Stimulated activated CD8-positive, alpha-beta memory T cell treated with anti-CD3 and anti-CD28 coated beads, Interleukin-7, amount 100 ng/mL, for 1 hour (primary cell): ENCODE measurements around the gene S100A10.

Source experiments
- DNase-seq, 2 donors: peaks; one replicate each; pipeline ENCODE4 v3.0.0-alpha.2; 2020; ENCODE audit warnings: low read depth in 2 of 2

Gene S100A10

DNA sequence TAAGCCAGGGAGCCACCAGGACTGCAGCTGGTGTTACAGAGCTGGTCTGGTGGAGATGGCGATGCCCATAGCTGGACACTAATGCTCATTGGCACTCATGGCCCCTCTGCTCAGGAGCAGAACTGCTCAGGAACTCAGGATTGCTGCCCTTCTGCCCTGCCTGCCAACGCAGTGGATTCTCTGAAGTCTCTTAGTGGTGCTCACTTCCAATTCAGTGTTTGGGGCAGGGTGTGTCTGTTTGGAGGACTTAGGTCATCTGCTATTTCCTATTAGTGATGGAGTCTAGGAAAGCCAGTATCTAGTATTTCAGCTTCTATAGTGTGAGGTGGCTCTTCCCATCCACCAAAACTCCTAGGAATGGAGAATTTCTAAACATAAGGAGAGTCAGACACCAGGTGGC lies 29.1 kb downstream of the S100A10 start:
- no peak for DNase-seq

DNA sequence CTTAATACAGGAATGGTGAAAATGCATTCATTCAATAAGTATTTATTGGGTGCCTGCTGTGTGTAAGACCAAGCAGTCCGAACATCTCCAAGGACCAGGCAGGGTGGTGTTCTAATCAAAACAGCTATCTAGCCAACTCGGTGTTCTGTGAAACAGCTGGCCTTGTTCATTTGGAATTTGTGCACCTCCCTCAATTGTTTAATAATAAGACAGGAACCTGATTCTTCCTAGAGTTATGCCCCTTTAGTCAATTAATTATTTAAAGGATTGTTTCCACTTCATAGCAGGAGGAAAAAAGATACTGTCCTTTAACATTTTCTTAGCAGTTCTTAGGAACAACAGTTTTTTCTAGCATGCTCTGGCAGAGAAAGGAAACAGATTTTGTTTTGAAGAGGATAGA lies 30.4 kb downstream of the S100A10 start:
- DNase-seq, result no peak

DNA sequence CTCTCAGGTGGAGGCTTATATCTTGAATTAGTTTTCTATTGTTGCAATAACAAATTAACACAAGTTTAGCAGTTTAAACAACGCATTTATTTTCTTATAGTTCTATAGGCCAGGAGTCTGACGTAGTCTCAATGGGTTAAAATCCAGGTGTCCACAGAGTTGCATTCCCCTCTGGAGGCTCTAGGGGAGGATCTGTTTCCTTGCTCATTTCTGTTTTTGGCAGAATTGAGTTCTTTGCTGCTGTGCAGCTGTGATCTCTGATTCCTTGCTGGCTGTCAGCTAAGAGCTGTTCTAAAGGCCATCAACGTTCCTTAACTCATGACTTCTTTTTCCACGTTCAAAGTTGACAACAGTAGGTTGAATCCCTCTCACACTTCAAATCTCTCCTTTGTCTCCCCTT lies 31.8 kb downstream of the S100A10 start:
- no peak for DNase-seq

DNA sequence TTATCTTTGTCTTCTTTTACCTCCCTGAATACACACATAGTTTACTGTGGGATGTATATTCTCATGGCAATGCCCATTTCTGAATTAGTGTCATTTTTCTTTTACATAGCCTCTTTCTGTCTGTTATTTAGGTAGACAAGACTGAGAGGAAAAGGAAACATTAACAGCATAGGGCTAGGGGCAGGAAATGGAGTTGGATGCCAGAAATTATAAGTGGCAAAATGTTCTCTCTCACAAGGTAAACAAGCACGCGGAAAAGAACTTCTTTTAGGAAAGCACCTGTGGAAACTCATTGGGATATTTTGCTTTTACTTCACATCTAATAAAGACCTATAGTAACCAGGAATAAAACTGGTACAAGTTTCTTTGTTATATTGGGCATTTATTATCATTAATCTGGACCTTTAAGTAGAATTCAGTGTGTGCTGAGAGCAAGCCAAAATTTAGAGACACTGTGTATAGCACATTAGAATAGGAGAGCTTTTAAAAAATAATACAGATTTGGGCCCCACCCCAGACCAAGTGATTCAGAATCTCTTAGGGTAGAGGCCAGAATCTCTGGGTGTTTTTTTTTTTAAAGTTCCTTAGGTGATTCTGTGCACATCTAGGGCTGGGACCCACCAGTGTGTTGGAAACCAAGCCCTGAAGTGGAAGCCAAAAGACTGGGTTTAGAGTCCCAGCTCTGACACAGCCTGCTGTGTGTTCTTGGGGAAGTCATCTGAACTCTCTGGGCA lies 32.7 kb downstream of the S100A10 start:
- no peak for DNase-seq

DNA sequence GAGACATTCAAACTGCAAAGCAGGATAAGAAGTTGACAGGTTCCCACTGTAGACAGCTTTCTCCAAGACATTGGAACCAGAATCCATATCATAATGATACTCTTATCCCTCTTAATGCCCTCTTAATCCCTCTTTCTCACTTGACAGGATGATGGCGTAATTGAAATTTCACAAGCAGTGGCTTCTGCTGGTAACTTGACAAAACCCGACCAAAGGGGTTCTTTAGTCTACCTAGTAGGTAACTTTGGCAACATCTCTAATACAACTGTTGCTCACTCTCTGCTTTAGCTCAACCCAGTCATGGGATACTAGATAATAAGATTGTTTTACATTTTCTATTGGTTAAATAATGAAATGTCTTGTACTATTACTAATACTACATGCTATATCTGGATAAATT lies 34.7 kb downstream of the S100A10 start:
- no peak for DNase-seq

DNA sequence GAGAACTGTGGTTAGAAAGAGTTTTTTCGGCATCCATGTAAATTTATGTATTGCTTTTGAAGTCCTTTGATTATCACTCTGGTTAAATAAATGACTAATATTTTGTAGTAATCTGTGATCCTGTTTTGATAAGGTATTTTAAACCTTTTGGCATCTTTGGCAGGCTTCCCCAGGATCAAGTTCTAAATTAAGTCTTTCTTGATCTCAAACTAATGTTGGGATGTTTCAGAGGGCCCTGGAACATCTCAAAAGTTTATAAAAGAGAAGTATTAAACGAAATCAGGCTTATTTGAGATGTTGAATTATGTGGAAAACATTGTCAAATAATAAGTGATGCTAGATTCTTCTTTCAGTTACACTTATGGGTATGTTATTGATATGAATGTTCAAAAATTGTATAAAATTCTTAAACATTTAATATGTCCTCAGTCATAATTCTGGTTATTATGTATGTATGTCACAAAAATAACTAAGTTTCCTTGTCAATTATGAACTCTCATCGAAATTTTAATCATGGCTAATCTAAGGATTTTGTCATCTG lies 36.6 kb downstream of the S100A10 start:
- no peak for DNase-seq

DNA sequence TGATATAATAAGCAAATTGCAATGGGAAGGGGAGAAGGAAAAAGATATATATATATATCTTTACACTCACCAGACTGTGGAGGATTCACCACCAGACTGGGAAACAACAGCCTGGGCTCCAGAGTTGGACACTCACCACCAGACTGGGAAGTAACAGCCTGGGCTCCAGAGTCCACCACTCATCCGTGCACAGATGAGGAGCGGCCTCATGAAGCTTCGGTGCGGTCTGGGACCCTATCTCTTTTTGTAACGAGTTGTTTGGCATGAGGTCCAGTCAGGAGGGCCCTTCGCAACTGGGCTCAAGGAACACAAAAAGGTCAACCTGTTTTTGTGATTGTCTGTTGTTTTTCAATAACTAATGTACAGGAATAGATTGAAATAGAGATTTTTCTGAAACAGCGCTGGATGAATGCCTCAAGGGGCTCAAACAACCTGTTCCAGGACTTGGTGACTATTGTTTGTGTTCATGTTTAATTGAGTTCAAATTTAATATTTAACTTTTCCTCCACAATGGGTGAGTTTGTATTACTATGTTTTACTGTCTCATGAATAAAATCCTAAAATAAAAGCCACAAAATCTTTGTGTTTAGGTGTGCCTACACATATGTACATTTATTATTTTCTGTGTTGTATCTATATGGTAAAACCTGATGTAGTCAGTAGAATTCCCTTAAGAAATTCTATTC lies 40.1 kb downstream of the S100A10 start:
- DNase-seq, result no peak

DNA sequence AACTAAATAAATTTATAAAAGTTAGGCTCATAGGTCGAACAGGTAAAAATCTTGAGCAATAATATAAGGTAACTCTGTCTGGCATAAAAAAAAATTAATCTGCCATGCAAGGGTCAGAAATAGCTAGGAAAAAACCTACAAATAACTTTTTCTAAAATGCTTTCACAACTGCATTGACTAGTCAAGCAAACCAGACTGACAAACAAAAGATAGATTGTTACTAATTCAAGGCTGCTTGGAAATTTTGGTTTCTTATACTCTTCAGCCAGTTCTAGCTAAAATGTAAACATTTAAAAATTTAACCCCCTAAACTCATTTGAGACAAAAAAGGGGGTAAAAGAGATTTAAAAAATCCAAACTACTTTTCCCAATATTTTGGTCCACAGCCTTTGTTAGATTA lies 40.8 kb downstream of the S100A10 start:
- DNase-seq, result no peak

DNA sequence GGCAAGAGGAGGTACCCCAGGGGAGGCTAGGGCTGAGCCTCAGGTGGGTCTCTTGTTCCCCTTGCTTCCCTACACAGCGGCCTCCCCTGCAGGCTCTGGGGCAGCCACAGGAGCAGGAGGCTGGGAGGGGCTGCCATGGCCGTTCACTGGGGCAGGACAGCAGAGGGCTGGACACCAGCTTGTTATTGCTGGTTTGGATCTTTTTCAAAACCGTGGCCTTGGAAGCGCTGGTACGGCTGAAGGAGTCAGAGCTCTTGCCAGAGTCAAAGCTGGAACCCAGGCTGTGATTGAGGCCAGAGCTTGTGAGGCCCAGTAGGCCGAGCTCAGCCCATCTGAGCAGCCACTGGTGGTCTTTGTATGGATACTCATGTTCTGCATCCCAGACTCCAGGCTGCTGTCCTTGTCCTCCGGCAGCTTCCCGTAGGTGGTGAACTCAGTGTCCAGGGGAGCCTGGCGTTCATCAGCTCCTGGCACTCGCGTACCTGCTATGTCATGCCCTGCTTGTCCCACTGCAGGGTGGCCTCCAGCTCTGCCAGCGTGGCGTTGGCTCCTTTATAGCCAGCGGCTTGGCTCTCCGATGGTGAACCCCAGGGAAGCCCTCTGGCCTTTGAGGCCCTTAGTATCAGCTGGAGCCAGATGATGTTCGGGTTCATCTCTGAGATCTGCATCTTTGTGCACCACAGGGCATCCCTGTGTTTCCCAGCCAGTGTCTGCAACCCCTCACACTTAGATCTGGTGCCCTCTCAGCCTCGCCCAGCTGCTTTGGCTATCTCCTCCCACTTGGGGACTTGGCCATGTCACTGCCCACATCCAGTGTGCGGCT lies 44.1 kb downstream of the S100A10 start:
- DNase-seq, result no peak

DNA sequence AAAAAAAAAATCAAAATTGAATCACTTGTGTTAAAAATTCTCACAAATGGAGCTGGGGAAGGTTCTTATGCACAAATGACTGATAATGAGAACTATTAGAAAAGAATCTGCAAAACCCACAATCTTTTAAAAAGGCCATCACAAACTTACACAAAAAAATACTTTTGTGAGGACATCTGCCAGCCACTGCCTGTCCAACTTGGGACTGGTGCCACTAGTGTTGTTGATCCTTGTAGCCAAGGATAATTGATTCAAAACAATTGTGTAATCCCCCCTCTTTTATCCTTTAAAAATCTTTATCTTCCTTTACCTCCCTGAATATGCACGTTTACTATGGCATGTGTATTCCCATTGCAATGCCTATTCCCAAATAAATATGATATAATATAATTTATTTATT lies 45.2 kb downstream of the S100A10 start:
- no peak for DNase-seq

DNA sequence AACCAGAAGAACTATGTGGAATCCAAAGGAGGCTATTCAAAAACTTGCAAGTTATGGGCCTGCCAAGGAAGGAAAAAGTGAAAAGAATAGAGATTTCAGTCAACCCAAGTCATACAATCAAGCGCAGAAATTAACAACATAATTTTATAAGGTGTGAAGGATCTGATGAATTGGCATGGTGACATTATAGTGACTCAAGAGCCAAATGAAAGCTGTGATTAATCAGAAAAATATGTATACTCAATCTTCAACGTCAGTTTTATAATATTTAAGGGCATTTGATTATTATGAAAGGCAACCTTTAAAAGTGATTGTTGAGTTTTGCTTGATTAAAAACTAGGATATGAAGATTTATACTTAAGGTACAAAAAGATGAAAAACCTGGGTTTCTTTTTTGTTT lies 46.5 kb downstream of the S100A10 start:
- no peak for DNase-seq

DNA sequence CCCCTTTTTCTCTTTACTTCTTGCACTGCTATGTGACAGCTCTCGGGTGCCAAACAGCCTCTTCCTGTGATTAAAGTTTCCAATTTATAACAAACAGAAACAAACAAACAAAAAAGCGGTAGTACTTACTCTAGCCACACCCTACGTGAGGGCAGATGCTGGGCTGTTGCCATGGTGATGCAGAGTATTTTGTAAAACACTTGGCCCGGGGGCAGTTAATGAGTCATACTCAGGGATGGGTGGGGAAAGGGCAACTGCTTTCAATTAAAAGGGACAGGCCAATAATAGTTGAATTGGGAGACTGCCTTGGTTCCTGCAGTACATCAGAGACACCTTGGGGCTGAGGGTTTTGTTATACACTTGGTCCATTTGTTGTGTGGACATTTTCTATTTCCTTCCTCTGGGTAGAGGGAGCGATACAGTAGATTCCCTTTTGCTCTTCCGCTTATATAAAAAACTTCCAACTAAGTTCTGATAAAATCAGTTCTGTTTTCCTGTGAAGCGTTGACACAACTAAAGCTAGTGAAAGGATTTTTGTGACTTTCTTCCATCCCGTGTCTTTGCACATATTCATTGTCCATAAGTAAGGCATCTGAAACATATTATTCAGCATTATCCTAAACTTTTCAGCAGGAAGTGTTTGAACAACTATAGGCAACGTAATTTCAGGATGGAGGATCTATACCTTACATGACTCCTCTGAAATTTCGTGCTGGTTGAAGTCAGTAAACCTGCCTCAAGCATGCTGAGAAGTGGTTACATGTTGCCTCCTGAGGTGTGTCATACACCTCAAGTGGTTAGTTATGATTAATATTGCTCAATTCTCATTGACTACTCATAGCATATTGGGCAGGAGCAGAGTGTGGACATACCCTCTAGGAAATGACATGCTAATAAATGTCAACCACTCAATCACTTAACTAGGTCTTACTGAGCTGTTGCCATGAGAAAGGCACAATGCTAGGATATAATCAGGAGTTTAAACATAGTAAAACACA lies 47.6 kb downstream of the S100A10 start:
- DNase-seq, result peak; percentile 64

DNA sequence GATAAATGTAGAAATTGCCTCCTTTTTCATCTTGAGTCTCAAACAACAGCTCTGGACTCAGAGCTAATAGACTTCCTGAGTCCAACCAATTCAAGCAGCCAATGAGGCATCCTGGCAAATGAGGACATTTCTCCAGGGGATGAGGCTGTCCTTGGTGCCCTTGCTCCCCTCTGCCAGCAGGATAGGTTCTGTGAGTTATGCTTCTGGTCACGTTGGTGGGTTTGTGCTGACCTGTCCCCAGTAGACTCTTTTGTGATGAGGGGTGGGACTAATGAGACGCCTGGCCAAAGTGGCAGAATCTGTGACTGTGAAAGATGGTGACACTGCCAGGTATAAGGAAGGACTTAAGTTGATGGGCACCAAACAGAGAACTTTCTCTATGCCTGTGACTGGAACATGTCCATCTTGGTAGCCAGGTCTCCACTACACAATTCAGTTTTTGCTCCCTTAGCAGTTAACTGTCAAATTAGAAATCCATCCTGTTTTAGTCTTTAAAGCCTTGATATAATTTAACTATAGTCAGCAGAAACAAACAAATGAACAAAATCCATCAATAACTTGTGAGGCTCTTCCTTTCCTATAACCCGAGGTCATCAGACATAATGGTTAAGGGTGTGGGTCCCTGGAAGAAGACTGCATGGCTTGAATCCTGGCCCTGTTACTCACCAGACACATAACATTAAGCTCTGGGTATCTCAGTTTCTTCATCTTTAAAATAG lies 48.6 kb downstream of the S100A10 start:
- no peak for DNase-seq

DNA sequence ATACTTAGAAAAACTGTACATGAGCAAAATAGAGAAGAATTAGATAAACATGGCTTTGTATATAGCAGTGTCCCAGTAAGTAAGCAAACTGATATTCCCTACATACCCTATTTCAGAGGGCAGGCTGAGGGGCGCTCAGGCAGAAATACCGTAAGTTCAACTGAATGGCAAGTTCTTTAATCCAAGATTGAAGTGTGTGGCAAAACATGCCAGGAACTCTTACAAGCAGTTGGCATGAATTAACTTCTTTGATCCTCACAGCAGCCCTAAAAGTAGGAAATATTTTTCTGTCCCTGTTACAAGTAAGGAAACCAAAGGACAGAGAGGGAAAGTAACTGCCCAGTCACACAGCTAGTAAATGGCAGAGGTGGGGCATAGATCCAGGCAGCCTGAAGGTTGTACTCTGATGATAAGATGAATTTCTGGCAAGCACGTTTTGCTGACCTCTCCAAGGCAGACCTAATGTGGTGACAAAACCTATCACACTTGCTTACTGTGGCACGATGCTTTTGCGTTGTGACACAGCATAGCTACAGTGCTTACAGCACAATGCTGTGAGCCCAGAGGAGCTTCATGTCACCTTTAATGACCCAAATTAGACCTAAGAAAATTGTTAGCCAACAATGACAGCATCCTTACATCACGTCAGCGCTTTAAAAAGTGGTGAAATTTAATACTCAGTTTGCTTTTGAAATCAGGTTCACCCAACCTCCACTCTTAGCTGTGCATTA lies 49.4 kb downstream of the S100A10 start:
- no peak for DNase-seq

DNA sequence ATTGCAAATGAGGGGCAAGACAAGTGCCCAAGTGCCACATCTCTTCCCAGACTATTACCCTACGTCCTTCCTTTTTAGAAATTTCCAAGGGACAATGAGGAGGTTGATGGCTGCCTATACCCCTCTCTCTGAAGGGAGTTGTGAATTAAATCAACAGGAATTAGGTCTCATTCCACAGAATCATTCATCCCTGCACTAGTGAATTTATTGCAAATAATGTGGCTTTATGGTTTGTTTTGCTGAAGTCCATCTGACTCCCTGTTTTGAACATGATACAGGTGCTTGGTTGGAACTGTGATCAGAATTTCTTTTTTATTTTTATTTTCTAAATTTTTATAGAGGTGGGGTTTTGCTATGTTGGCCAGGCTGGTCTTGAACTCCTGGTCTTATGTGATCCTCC lies 50.1 kb downstream of the S100A10 start:
- DNase-seq, result no peak

DNA sequence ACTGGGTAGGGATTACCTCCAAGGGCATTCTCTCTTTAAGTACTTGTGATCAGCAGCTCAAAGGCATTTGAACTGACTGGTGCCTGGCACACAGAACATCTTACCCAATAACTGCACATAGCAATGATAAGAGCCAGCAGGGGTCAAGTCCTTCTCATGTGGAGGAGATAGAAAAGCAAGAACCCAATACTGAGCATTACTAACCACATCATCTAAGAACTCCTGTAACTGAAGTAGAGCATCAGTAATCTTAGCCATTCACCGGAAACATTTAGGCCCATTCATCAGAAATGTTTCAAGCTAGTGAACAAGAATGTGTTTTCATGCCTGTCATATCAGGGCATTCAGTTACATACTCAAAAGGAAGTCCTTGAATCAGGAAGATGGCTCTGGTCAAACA lies 50.8 kb downstream of the S100A10 start:
- DNase-seq, result no peak

DNA sequence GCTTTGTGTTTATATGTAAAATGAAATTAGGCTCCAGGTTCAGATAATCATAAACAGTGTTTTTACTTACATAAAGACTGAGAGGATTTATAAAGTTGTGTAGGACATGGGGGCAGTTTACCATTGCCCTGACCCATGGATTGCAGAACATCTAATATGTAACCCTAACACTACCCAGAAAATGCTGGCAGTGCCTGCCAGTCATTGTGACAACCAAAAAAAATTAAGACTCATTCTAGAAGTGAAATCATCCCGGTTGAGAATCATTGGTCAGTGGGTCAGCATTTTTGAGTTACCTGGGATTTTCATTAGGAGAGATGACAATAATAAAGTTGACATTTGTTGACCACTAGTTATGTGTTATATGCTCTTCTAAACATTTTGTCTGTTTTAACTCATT lies 53.1 kb downstream of the S100A10 start:
- DNase-seq, result no peak

DNA sequence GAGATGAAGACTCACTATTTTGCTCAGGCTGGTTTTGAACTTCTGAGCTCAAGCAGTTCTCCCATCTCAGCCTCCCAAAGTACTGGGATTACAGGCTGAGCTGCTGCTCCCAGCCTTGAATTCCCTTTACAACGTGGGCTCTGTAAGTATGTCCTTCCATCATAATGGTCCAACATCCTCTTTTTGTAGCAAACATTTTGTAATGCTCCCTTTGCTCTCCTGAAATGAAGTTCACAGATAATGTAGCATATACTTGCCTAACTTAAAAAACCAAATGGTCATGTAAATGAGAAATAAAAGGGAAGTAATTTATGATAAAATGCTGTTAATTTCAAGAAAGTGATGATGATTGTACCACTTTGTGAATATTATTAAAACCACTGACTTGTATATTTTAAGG lies 53.9 kb downstream of the S100A10 start:
- no peak for DNase-seq

DNA sequence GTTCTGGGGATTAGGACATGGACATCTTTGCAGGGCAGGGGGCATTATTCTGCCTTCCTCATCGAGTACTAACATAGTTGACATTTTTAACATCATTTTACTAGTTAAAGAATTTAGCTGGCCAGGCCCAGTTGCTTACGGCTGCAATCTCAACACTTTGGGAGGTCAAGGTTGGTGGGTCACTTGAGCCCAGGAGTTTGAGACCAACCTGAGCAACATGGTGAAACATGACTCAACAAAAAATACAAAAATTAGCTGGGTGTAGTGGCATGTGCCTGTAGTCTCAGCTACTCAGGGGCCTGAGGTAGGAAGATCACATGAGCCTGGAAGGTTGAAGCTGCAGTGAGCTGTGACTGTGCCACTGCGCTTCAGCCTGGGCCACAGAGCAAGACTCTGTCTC lies 54.5 kb downstream of the S100A10 start:
- DNase-seq, result no peak

DNA sequence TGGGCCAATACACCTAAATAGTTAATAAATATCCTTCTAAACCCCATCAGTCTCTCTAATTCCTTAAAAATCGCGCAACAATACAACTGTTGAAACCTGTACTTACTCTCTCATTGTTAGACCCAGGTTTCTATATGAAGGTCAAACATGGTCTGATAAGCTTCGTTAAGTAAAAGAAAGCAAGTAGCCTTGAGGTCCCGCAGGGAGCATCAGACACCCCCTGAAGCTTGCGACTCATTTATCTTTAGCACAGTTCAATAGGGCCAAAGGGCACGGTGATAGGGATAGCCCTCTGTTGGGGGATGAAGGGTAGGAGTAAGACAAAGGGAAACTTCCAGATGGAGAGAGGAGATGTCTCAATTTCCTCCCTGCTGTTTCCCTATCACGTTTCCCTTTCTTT lies 57.0 kb downstream of the S100A10 start:
- no peak for DNase-seq
